ENCODE results near the gene EMX2. TPM values are rescaled to one million over a fixed set of nuclear protein-coding genes. Genes with fewer than 3 reads are reported as not detected.

Gene EMX2
- total RNA-seq, 1 experiment from 2014 or later: 0.05 TPM

Other genes starting within 250 kb of the EMX2 start
- gene PDZD8, start 167.3 kb upstream of the EMX2 start, total RNA-seq (2014; rRNA removed; shearing (Covaris generic)): 23.9 and 24.8 TPM in 2 replicates

All from A172 (cell line).